GM19455 (cell line): ENCODE measurements around the gene KHK.
"Not testable (repeated sequence)": the region's sequence is repeated elsewhere in the genome, so short reads cannot be mapped to it uniquely, and the experiment has no call there.

Experiments
- ATAC-seq: cut with Tn5 transposase; IDR thresholded peaks from one replicate; pipeline ENCODE4 v1.9.1; 2021; ENCODE audit not compliant: unreplicated experiment

The KHK gene

GRCh38 chr2:27095745-27096651, 9.4 kb downstream of the KHK start:
- no peak for ATAC-seq

GRCh38 chr2:27096748-27097297, 10.3 kb downstream of the KHK start:
- no peak for ATAC-seq

- ATAC-seq = no peak
Measured at GRCh38 chr2:27097341-27097740, 10.8 kb downstream of the KHK start.

GRCh38 chr2:27099334-27099955, 12.9 kb downstream of the KHK start:
- no peak for ATAC-seq

- no peak for ATAC-seq
Measured at GRCh38 chr2:27100036-27100435, 13.5 kb downstream of the KHK start.

- no peak for ATAC-seq
Measured at GRCh38 chr2:27102329-27102728, 15.8 kb downstream of the KHK start.

- ATAC-seq = no peak
Measured at GRCh38 chr2:27105981-27106380, 19.4 kb downstream of the KHK start.

GRCh38 chr2:27108221-27108620, 21.6 kb downstream of the KHK start:
- ATAC-seq = no peak

GRCh38 chr2:27109083-27109482, 22.5 kb downstream of the KHK start:
- ATAC-seq = no peak

- ATAC-seq = not testable (repeated sequence)
Measured at GRCh38 chr2:27110603-27111352, 24.2 kb downstream of the KHK start.

- ATAC-seq = not testable (repeated sequence)
Measured at GRCh38 chr2:27111392-27112078, 25.0 kb downstream of the KHK start.

GRCh38 chr2:27115519-27115918, 28.9 kb downstream of the KHK start:
- no peak for ATAC-seq

- ATAC-seq = no peak
Measured at GRCh38 chr2:27117995-27118524, 31.5 kb downstream of the KHK start.

- ATAC-seq = no peak
Measured at GRCh38 chr2:27118525-27119329, 32.2 kb downstream of the KHK start, which contains the start of gene CGREF1. CGREF1 (minus strand) TSS chr2:27119128; CDS start chr2:27104366, 14,762 bp downstream.

GRCh38 chr2:27119330-27119670, 32.7 kb downstream of the KHK start:
- not testable (repeated sequence) for ATAC-seq

- no peak for ATAC-seq
Measured at GRCh38 chr2:27121906-27122305, 35.3 kb downstream of the KHK start.

- no peak for ATAC-seq
Measured at GRCh38 chr2:27122791-27123190, 36.2 kb downstream of the KHK start.

GRCh38 chr2:27123302-27124150, 37.0 kb downstream of the KHK start, which contains the start of gene ABHD1:
ABHD1 (plus strand) TSS chr2:27123815; CDS start chr2:27123949, 134 bp downstream.
- ATAC-seq = no peak

GRCh38 chr2:27125104-27125503, 38.5 kb downstream of the KHK start:
- ATAC-seq = no peak
